Liver (tissue), 3 donors: Measurements from ENCODE around the gene TAF11L4.

Experiments
- CTCF ChIP-seq: fragments of 150-350 bp; IDR thresholded peaks from 2 replicates; pipeline ENCODE4 v1.5.1; 2017; ENCODE audit warnings: improper control_type of control experiment, low read depth, low read length; ENCODE audit not compliant: missing input control
- FOXA1 ChIP-seq: IDR thresholded peaks from 2 replicates; pipeline ENCODE4 v1.6.1; 2016; ENCODE audit warnings: antibody characterized with exemption
- JUND ChIP-seq, 2 donors: IDR thresholded peaks; 2 replicates each; pipeline ENCODE4 v1.6.1; 2016; ENCODE audit warnings: antibody characterized with exemption in 2 of 2
- RAD21 ChIP-seq, 2 donors: IDR thresholded peaks; 2 replicates each; pipeline ENCODE4 v1.6.1; 2016; ENCODE audit warnings: antibody characterized with exemption in 2 of 2, mild to moderate bottlenecking in 2 of 2
- TAF1 ChIP-seq: conservative IDR thresholded peaks from 2 replicates; pipeline ENCODE4 v1.6.1; 2016; ENCODE audit warnings: antibody characterized with exemption, mild to moderate bottlenecking
- YY1 ChIP-seq: IDR thresholded peaks from 2 replicates; pipeline ENCODE4 v1.6.1; 2016; ENCODE audit warnings: antibody characterized with exemption, mild to moderate bottlenecking
- TF ChIP-seq, protein P1 (sequence below): IDR thresholded peaks from 2 replicates; pipeline ENCODE4 v1.6.1; 2016; ENCODE audit warnings: antibody characterized with exemption
- donor health status: healthy.
- donor health status: healthy.

DNA sequence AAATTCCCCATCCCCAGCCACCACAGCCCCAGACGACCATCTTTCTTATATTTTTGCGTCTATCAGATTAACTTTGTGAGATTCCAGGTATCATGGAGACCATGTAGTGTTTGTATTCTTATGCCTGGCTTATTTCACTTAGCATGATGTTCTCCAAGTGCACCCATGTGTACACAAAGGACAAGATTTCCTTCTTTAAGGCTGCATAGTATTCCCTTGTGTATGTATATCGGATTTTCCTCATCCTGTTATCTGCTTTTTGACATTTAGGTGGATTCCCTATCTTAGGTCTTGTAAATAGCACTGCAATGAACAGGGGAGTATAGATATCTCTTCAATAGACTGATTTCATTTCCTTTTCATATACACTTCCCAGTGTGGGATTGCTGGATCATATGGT is 28.8 kb upstream of the TAF11L4 start:
- TF ChIP-seq CTCF (no peak), RAD21 (IDR thresholded peaks at IDR 0.05) (no peak), TAF1 (no peak), JUND (IDR thresholded peaks at IDR 0.05) (no peak), FOXA1 (no peak), YY1 (no peak)
- TF ChIP-seq, protein P1, sequence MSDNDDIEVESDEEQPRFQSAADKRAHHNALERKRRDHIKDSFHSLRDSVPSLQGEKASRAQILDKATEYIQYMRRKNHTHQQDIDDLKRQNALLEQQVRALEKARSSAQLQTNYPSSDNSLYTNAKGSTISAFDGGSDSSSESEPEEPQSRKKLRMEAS, result no peak
